ENCODE data around the gene LSAMP.

- TF ChIP-seq CTCF (IDR thresholded peaks at IDR 0.05) (no peak), POLR2A (IDR thresholded peaks at IDR 0.05) (no peak)
Measured at GRCh38 chr3:116028157-116028556, 417.1 kb downstream of the LSAMP start.
